Activated CD8-positive, alpha-beta T cell treated with anti-CD3 and anti-CD28 coated beads for 36 hours (primary cell): Measurements from ENCODE around the gene SYT6. TPM values are rescaled to one million over a fixed set of nuclear protein-coding genes. Genes with fewer than 3 reads are reported as not detected.

Experiments used
- ATAC-seq: fragments of 200-7000 bp; cut with Tn5 transposase; one replicate; pipeline ENCODE4 v1.10.0; 2021; ENCODE audit warnings: mild to moderate bottlenecking, moderate library complexity
- CTCF ChIA-PET: fragments of 350-600 bp; sonication (Branson Sonifier 250); formaldehyde crosslinking; loops from one replicate; lab custom pipeline; 2021; ENCODE audit warnings: antibody characterized with exemption; lab: Charles Lee
- POLR2A ChIA-PET: fragments of 350-600 bp; sonication (Branson Sonifier 250); formaldehyde crosslinking; loops from one replicate; lab custom pipeline; 2021; ENCODE audit warnings: antibody characterized with exemption; lab: Charles Lee
- DNase-seq: peaks from one replicate; pipeline ENCODE4 v3.0.0-alpha.2; 2020
- H3K27ac Mint-ChIP-seq: one replicate; pipeline ENCODE4 v1.8.0; 2021; ENCODE audit warnings: mild to moderate bottlenecking, mixed read lengths
- H3K27me3 Mint-ChIP-seq: one replicate; pipeline ENCODE4 v1.8.0; 2021; ENCODE audit warnings: mixed read lengths
- H3K36me3 Mint-ChIP-seq: one replicate; pipeline ENCODE4 v1.8.0; 2021; ENCODE audit warnings: low read depth, mixed read lengths
- H3K4me1 Mint-ChIP-seq: one replicate; pipeline ENCODE4 v1.8.0; 2021; ENCODE audit warnings: low read depth, mixed read lengths
- H3K4me3 Mint-ChIP-seq: one replicate; pipeline ENCODE4 v1.8.0; 2021; ENCODE audit warnings: mild to moderate bottlenecking, moderate library complexity, mixed read lengths
- H3K9me3 Mint-ChIP-seq: one replicate; pipeline ENCODE4 v1.8.0; 2021; ENCODE audit warnings: mixed read lengths
- CTCF ChIP-seq: fragments of 200-600 bp; IDR thresholded peaks from one replicate; pipeline ENCODE4 v1.8.0; 2022; ENCODE audit warnings: antibody characterized with exemption, mild to moderate bottlenecking
- intact Hi-C: fragments of 100-400 bp; cut with micrococcal nuclease; formaldehyde crosslinking; loops from one replicate; pipeline ENCODE4 v1.10.0; 2022
- total RNA-seq, 2 experiments: library from RNA; stranded (reverse); gene quantifications; one replicate each; pipeline ENCODE4 v1.2.3, GENCODE V29; 2021

The SYT6 gene
- total RNA-seq, 2 experiments from 2014 or later, result not detected

GRCh38 chr1:114117654-114118053 is 36.0 kb downstream of the SYT6 start:
- intact Hi-C loops, result no loop called here
- CTCF ChIA-PET, result no interaction called here
- H3K9me3 Mint-ChIP-seq, result no peaks in the 10 kb centered on the region

DNA sequence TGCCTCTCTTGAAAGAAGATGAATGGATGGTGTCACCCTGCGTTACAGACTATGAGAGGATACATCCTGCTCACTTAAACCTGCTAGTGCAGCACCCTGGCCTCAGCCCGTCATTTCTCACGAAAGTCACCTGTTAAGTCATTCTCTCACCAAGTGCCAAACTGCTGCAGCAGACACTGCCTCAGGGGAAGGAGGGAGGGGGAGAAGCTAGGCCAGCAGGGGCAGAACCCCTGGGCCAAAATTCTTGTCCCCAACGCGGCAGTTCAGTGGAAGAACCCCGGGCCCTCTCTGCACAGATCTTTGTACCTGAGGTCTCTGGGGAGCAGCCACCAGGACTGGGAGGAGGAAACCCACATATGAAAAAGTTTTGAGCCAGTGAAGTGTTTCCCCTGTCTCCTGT is 37.6 kb downstream of the SYT6 start:
- intact Hi-C loops, result no loop called here

More at GRCh38 chr1:114117654-114118053, 36.0 kb downstream of the SYT6 start:
- no peak for ATAC-seq
- H3K36me3 Mint-ChIP-seq, result no peaks in the 10 kb centered on the region
- peaks cover 3% of the 10 kb centered on the region for H3K4me1 Mint-ChIP-seq
- no peak overlapping the region for H3K4me3 Mint-ChIP-seq
- DNase-seq, result no peak
- POLR2A ChIA-PET, result no interaction called here
- H3K27me3 Mint-ChIP-seq, result no peaks in the 10 kb centered on the region
- no peak for TF ChIP-seq CTCF
- no peak overlapping the region for H3K27ac Mint-ChIP-seq

GRCh38 chr1:114114185-114115094 is 39.2 kb downstream of the SYT6 start:
- POLR2A ChIA-PET, result no interaction called here
- Mint-ChIP-seq H3K27ac (no peak overlapping the region), H3K4me1 (peaks cover 3% of the 10 kb centered on the region), H3K9me3 (no peaks in the 10 kb centered on the region), H3K4me3 (no peak overlapping the region), H3K36me3 (no peaks in the 10 kb centered on the region), H3K27me3 (no peaks in the 10 kb centered on the region)
- ATAC-seq (no peak), DNase-seq (no peak)
- CTCF ChIA-PET, result no interaction called here
- intact Hi-C loops, result no loop called here
- no peak for TF ChIP-seq CTCF

More for the DNA sequence above, 37.6 kb downstream of the SYT6 start:
- Mint-ChIP-seq H3K36me3 (no peaks in the 10 kb centered on the region), H3K27me3 (no peaks in the 10 kb centered on the region), H3K4me3 (no peak overlapping the region), H3K9me3 (no peaks in the 10 kb centered on the region), H3K27ac (no peak overlapping the region), H3K4me1 (peaks cover 3% of the 10 kb centered on the region)
- ChIA-PET CTCF (no interaction called here), POLR2A (interaction anchor here (0.6 kb wide), 1 partner anchor 544 kb away, joined by 3 read pairs; no protein-coding TSS in a partner anchor)
- DNase-seq (no peak), ATAC-seq (no peak)
- no peak for TF ChIP-seq CTCF

GRCh38 chr1:114113411-114114184 is 40.1 kb downstream of the SYT6 start:
- Mint-ChIP-seq H3K36me3 (no peaks in the 10 kb centered on the region), H3K27me3 (no peaks in the 10 kb centered on the region), H3K4me3 (no peak overlapping the region), H3K4me1 (peaks cover 3% of the 10 kb centered on the region), H3K27ac (no peak overlapping the region), H3K9me3 (no peaks in the 10 kb centered on the region)
- ATAC-seq, result no peak
- ChIA-PET CTCF (no interaction called here), POLR2A (no interaction called here)
- no peak for TF ChIP-seq CTCF
- no peak for DNase-seq
- intact Hi-C loops, result no loop called here

DNA sequence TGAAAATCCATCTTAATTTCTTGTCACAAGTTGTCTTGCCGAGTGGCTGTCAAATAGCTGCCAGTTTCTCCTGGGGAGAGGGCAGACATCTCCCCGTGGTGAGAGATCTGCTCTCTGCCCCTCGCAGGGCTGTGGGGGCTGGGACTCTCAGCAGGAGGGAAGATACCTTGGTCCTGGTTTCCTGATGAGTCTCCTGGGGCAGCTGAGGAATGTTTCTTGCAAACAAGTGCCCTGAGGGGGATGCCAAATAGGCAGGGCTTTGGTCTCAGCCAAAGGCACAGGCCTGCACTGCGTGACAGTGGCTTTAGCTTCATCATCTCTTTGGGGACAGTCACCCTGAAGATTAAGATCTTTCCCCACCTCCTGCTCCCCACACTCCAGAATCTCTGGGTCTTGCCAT is 40.9 kb downstream of the SYT6 start:
- CTCF ChIA-PET, result no interaction called here
- TF ChIP-seq CTCF, result no peak
- intact Hi-C loops, result no loop called here
- Mint-ChIP-seq H3K27ac (no peak overlapping the region), H3K9me3 (no peaks in the 10 kb centered on the region), H3K36me3 (no peaks in the 10 kb centered on the region), H3K4me3 (no peak overlapping the region), H3K4me1 (peaks cover 3% of the 10 kb centered on the region), H3K27me3 (no peaks in the 10 kb centered on the region)
- POLR2A ChIA-PET, result no interaction called here
- DNase-seq (no peak), ATAC-seq (no peak)
